NCI-H1417 (cell line): ENCODE data around the gene NFATC2.
"Not testable (repeated sequence)": the region's sequence is repeated elsewhere in the genome, so short reads cannot be mapped to it uniquely, and the experiment has no call there.

Experiments
- DNase-seq, 3 experiments: peaks; one replicate each; lab custom pipeline; 2025; lab: John Stamatoyannopoulos, UW

The NFATC2 gene

GRCh38 chr20:51540074-51540473 is 2.4 kb downstream of the NFATC2 start:
- DNase-seq: not testable (repeated sequence)

- DNase-seq: peak; percentile 66 to 98 (median 89)
These were observed 6.1 kb downstream of the NFATC2 start for GRCh38 chr20:51536116-51537069.

- DNase-seq: peak in 2 of 3 experiments; percentile 8 to 50
These were observed 6.8 kb downstream of the NFATC2 start for GRCh38 chr20:51535674-51536073.

- DNase-seq: no peak
These were observed 7.5 kb downstream of the NFATC2 start for GRCh38 chr20:51535075-51535386.

- no peak for DNase-seq
These were observed 9.0 kb downstream of the NFATC2 start for GRCh38 chr20:51533291-51534172.

- no peak for DNase-seq
These were observed 9.8 kb downstream of the NFATC2 start for GRCh38 chr20:51532577-51533191.

- no peak for DNase-seq
These were observed 10.6 kb downstream of the NFATC2 start for GRCh38 chr20:51531712-51532456.

GRCh38 chr20:51531141-51531710 is 11.3 kb downstream of the NFATC2 start:
- DNase-seq: peak in 1 of 3 experiments; percentile 25

- no peak for DNase-seq
These were observed 12.8 kb downstream of the NFATC2 start for GRCh38 chr20:51529758-51530157.

- DNase-seq: no peak
These were observed 13.3 kb downstream of the NFATC2 start for GRCh38 chr20:51529081-51529681.

GRCh38 chr20:51528263-51529027 is 14.1 kb downstream of the NFATC2 start:
- no peak for DNase-seq

- DNase-seq: no peak
These were observed 15.8 kb downstream of the NFATC2 start for GRCh38 chr20:51526754-51527153.

- DNase-seq: peak in 1 of 3 experiments; percentile 11
These were observed 16.4 kb downstream of the NFATC2 start for GRCh38 chr20:51526106-51526470.

GRCh38 chr20:51525241-51526105 is 17.0 kb downstream of the NFATC2 start:
- DNase-seq: peak in 1 of 3 experiments; percentile 17

- DNase-seq: no peak
These were observed 19.1 kb downstream of the NFATC2 start for GRCh38 chr20:51523276-51524013.

- no peak for DNase-seq
These were observed 20.3 kb downstream of the NFATC2 start for GRCh38 chr20:51522207-51522606.

GRCh38 chr20:51517839-51518238 is 24.7 kb downstream of the NFATC2 start:
- no peak for DNase-seq

GRCh38 chr20:51516855-51517254 is 25.7 kb downstream of the NFATC2 start:
- DNase-seq: no peak
